Measurements from ENCODE around the gene ZNF627. TPM values are rescaled to one million over a fixed set of nuclear protein-coding genes. Genes with fewer than 3 reads are reported as not detected.

ZNF627 gene
- total and polyA plus RNA-seq, 2 experiments from 2014 or later: 17.5 to 23.0 TPM

GRCh38 chr19:11658970-11659369, 61.7 kb downstream of the ZNF627 start:
- Histone ChIP-seq H3K27me3 (no peaks in the 10 kb centered on the region), H3K27ac (no peak overlapping the region), H3K4me1 (ENCODE audit: low read depth) (no peaks in the 10 kb centered on the region), H3K4me3 (no peak overlapping the region), H3K36me3 (no peaks in the 10 kb centered on the region), H3K9me3 (ENCODE audit: low read depth) (no peaks in the 10 kb centered on the region)
- DNase-seq (ENCODE audit: low read depth in 1 of 2, low spot score in 1 of 2): no peak
- no peak for TF ChIP-seq CTCF (IDR thresholded peaks at IDR 0.05; ENCODE audit: low read depth, low read length)

- H3K9me3 ChIP-seq (ENCODE audit: low read depth): no peaks in the 10 kb centered on the region
- peak in 1 of 2 donors; percentile 10 for DNase-seq (ENCODE audit: low read depth in 1 of 2, low spot score in 1 of 2)
- TF ChIP-seq CTCF (IDR thresholded peaks at IDR 0.05; ENCODE audit: low read depth, low read length): peak; percentile 24
Measured at GRCh38 chr19:11659612-11660011, 62.3 kb downstream of the ZNF627 start.

GRCh38 chr19:11662278-11662677, 65.0 kb downstream of the ZNF627 start:
- no peaks in the 10 kb centered on the region for H3K9me3 ChIP-seq (ENCODE audit: low read depth)
- DNase-seq (ENCODE audit: low read depth in 1 of 2, low spot score in 1 of 2): no peak
- no peak overlapping the region for H3K4me3 ChIP-seq
- TF ChIP-seq CTCF (IDR thresholded peaks at IDR 0.05; ENCODE audit: low read depth, low read length): no peak
- no peak overlapping the region for H3K27ac ChIP-seq
- no peaks in the 10 kb centered on the region for H3K27me3 ChIP-seq
- H3K4me1 ChIP-seq (ENCODE audit: low read depth): no peaks in the 10 kb centered on the region
- H3K36me3 ChIP-seq: no peaks in the 10 kb centered on the region

More at GRCh38 chr19:11659612-11660011, 62.3 kb downstream of the ZNF627 start:
- Histone ChIP-seq H3K27me3 (no peaks in the 10 kb centered on the region), H3K4me1 (ENCODE audit: low read depth) (no peaks in the 10 kb centered on the region), H3K4me3 (no peak overlapping the region), H3K27ac (no peak overlapping the region), H3K36me3 (no peaks in the 10 kb centered on the region)

DNA sequence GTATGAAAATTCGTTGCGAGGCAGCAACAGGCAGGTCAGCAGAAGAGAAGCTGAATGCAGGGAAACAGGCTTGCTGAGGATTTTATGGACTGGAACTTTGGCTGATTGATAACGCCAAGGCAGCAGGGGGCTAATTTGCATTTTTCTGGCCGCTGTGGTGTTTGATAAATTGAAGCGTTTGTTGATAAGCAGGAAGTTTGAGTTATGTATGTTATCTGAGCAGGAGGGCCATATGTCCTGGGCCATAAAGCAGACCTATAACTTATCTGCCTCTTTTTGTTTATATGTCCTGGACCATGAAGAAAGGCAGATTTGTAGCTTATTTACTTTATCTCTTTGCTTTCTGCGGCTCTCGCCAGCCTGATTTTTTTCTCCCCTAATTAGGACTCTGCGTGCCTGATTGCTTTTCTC, 65.9 kb downstream of the ZNF627 start:
- no peaks in the 10 kb centered on the region for H3K27me3 ChIP-seq
- no peak overlapping the region for H3K27ac ChIP-seq
- TF ChIP-seq CTCF (IDR thresholded peaks at IDR 0.05; ENCODE audit: low read depth, low read length): no peak
- H3K9me3 ChIP-seq (ENCODE audit: low read depth): no peaks in the 10 kb centered on the region
- H3K4me1 ChIP-seq (ENCODE audit: low read depth): no peaks in the 10 kb centered on the region
- no peak overlapping the region for H3K4me3 ChIP-seq
- H3K36me3 ChIP-seq: no peaks in the 10 kb centered on the region
- DNase-seq (ENCODE audit: low read depth in 1 of 2, low spot score in 1 of 2): no peak

Other genes with a start within 250 kb of the ZNF627 start
- gene PLPPR2, start 242.1 kb upstream of the ZNF627 start, total RNA-seq: 7.3 and 13.4 TPM in 2 replicates
- gene PLPPR2, start 242.1 kb upstream of the ZNF627 start, polyA plus RNA-seq: 14.9 and 15.6 TPM in 2 replicates
- gene SWSAP1, start 222.8 kb upstream of the ZNF627 start, total RNA-seq: 2.1 and 5.4 TPM in 2 replicates
- gene SWSAP1, start 222.8 kb upstream of the ZNF627 start, polyA plus RNA-seq: 7.2 and 7.5 TPM in 2 replicates
- gene EPOR, start 213.2 kb upstream of the ZNF627 start, total RNA-seq: 47.1 and 53.7 TPM in 2 replicates
- 46.8 and 54.0 TPM in 2 replicates for gene EPOR, start 213.2 kb upstream of the ZNF627 start, polyA plus RNA-seq
- 29.2 and 52.1 TPM in 2 replicates for gene RGL3, start 178.2 kb upstream of the ZNF627 start, total RNA-seq
- gene RGL3, start 178.2 kb upstream of the ZNF627 start, polyA plus RNA-seq: 32.2 and 38.9 TPM in 2 replicates
- gene ODAD3, start 162.4 kb upstream of the ZNF627 start, total RNA-seq: 3.8 and 3.9 TPM in 2 replicates
- gene ODAD3, start 162.4 kb upstream of the ZNF627 start, polyA plus RNA-seq: 3.4 and 5.1 TPM in 2 replicates
- gene PRKCSH, start 161.8 kb upstream of the ZNF627 start, total RNA-seq: 122 and 151 TPM in 2 replicates
- 135 and 162 TPM in 2 replicates for gene PRKCSH, start 161.8 kb upstream of the ZNF627 start, polyA plus RNA-seq
- 0.09 and 0.18 TPM in 2 replicates for gene ELAVL3, start 116.4 kb upstream of the ZNF627 start, total RNA-seq
- gene ELAVL3, start 116.4 kb upstream of the ZNF627 start, polyA plus RNA-seq: 0.10 TPM in 1 of 2 replicates, not detected in the other
- gene ZNF653, start 91.6 kb upstream of the ZNF627 start, total RNA-seq: 13.8 and 19.0 TPM in 2 replicates
- 10.6 and 14.4 TPM in 2 replicates for gene ZNF653, start 91.6 kb upstream of the ZNF627 start, polyA plus RNA-seq
- 71.5 and 91.3 TPM in 2 replicates for gene ECSIT, start 68.3 kb upstream of the ZNF627 start, total RNA-seq
- gene ECSIT, start 68.3 kb upstream of the ZNF627 start, polyA plus RNA-seq: 56.6 and 64.0 TPM in 2 replicates
- gene CNN1, start 58.6 kb upstream of the ZNF627 start, total RNA-seq: 288 and 520 TPM in 2 replicates
- 219 and 388 TPM in 2 replicates for gene CNN1, start 58.6 kb upstream of the ZNF627 start, polyA plus RNA-seq
- gene ELOF1, start 38.3 kb upstream of the ZNF627 start, total RNA-seq: 44.3 and 45.3 TPM in 2 replicates
- gene ELOF1, start 38.3 kb upstream of the ZNF627 start, polyA plus RNA-seq: 80.2 and 98.6 TPM in 2 replicates
- gene ACP5, start 19.8 kb upstream of the ZNF627 start, total RNA-seq: 1.9 TPM in 1 of 2 replicates, not detected in the other
- gene ACP5, start 19.8 kb upstream of the ZNF627 start, polyA plus RNA-seq: 1.1 and 1.2 TPM in 2 replicates
- 6.7 and 7.6 TPM in 2 replicates for gene ZNF823, start 141.5 kb downstream of the ZNF627 start, total RNA-seq
- gene ZNF823, start 141.5 kb downstream of the ZNF627 start, polyA plus RNA-seq: 4.7 and 9.4 TPM in 2 replicates
- gene ZNF441, start 169.5 kb downstream of the ZNF627 start, total RNA-seq: 4.5 and 26.9 TPM in 2 replicates
- gene ZNF441, start 169.5 kb downstream of the ZNF627 start, polyA plus RNA-seq: 2.1 and 10.0 TPM in 2 replicates
- gene ZNF491, start 201.0 kb downstream of the ZNF627 start, total RNA-seq: 3.9 and 4.4 TPM in 2 replicates
- 5.1 and 7.3 TPM in 2 replicates for gene ZNF491, start 201.0 kb downstream of the ZNF627 start, polyA plus RNA-seq
- gene ZNF440, start 216.8 kb downstream of the ZNF627 start, total RNA-seq: 5.7 and 15.5 TPM in 2 replicates
- gene ZNF440, start 216.8 kb downstream of the ZNF627 start, polyA plus RNA-seq: 5.7 and 7.0 TPM in 2 replicates

Data from cardiac muscle cell (in vitro differentiated cells and primary cell).